SK-N-SH (cell line): ENCODE results near the gene TEAD1. TPM values are rescaled to one million over a fixed set of nuclear protein-coding genes. Genes with fewer than 3 reads are reported as not detected.
A peak's percentile ranks its signal among the peaks of the same experiment; 100 is the strongest.

Experiments
- CTCF ChIA-PET: fragments of 300-600, 350-600 bp; formaldehyde crosslinking; extraction: SDS; loops from one replicate; lab custom pipeline; 2021; lab: Yijun Ruan, JAX
- POLR2A ChIA-PET: fragments of 350-600 bp; sonication (Branson Sonifier 250); formaldehyde crosslinking; extraction: SDS; loops from one replicate; lab custom pipeline; 2020; ENCODE audit warnings: antibody characterized with exemption, inconsistent platforms; lab: Yijun Ruan, JAX
- DNase-seq: peaks from one replicate; pipeline ENCODE4 v3.0.0; 2012
- H2AFZ ChIP-seq: fragments of 200-600 bp; sonication (generic); 2 replicates; pipeline ENCODE4 v1.8.1; 2016; ENCODE audit warnings: antibody characterized with exemption, mild to moderate bottlenecking, low read depth
- H3F3A ChIP-seq: fragments of 200-600 bp; sonication (generic); replicated peaks from 2 replicates; pipeline ENCODE3; 2016; ENCODE audit warnings: antibody characterized with exemption, mild to moderate bottlenecking; ENCODE audit not compliant: insufficient read depth
- H3K27ac ChIP-seq, 2 experiments: fragments of 200-500 bp in 1 of 2; fragments of 200-600 bp in 1 of 2; sonication (Bioruptor generic) in 1 of 2; sonication (generic), shearing (Covaris generic) in 1 of 2; 2 replicates each; pipeline versions ENCODE4 v1.5.1 to v1.6.1; 2014 to 2016; ENCODE audit warnings: low read depth in 2 of 2, inconsistent platforms in 1 of 2, low read length in 1 of 2, mild to moderate bottlenecking in 1 of 2, mixed read lengths in 1 of 2
- H3K27me3 ChIP-seq: fragments of 200-600 bp; sonication (generic), shearing (Covaris generic); 2 replicates; pipeline ENCODE4 v1.6.1; 2016; ENCODE audit warnings: mixed run types; ENCODE audit not compliant: insufficient read depth
- H3K36me3 ChIP-seq, 2 experiments: fragments of 200-500 bp in 1 of 2; fragments of 200-600 bp in 1 of 2; sonication (Bioruptor generic) in 1 of 2; sonication (generic) in 1 of 2; replicated peaks in 1 of 2; 2 replicates each; pipeline versions ENCODE3 to v1.5.1; 2014 to 2016; ENCODE audit warnings: low read length in 1 of 2, mild to moderate bottlenecking in 1 of 2; ENCODE audit not compliant: insufficient read depth in 2 of 2, control insufficient read depth in 1 of 2
- H3K4me1 ChIP-seq, 2 experiments: fragments of 200-500 bp in 1 of 2; fragments of 200-600 bp in 1 of 2; sonication (Bioruptor generic) in 1 of 2; sonication (generic), shearing (Covaris generic) in 1 of 2; 2 replicates each; pipeline versions ENCODE4 v1.5.1 to v1.6.1; 2014 to 2016; ENCODE audit warnings: low read depth in 1 of 2, low read length in 1 of 2, mixed run types in 1 of 2; ENCODE audit not compliant: insufficient read depth in 2 of 2, control insufficient read depth in 1 of 2
- H3K4me2 ChIP-seq: fragments of 200-600 bp; sonication (generic), shearing (Covaris generic); 2 replicates; pipeline ENCODE4 v1.6.1; 2017; ENCODE audit warnings: mixed run types
- H3K4me3 ChIP-seq, 2 experiments: fragments of 200-500 bp in 1 of 2; fragments of 200-600 bp in 1 of 2; sonication (Bioruptor generic) in 1 of 2; sonication (generic), shearing (Covaris generic) in 1 of 2; 2 replicates each; pipeline versions ENCODE4 v1.5.1 to v1.8.1; 2014 to 2016; ENCODE audit warnings: low read depth in 2 of 2, inconsistent platforms in 1 of 2, low read length in 1 of 2, mild to moderate bottlenecking in 1 of 2, mixed read lengths in 1 of 2, moderate library complexity in 1 of 2
- H3K79me2 ChIP-seq: fragments of 200-600 bp; sonication (generic); 2 replicates; pipeline ENCODE4 v1.8.1; 2017; ENCODE audit warnings: mild to moderate bottlenecking; ENCODE audit not compliant: insufficient read depth
- H3K9ac ChIP-seq: fragments of 200-600 bp; sonication (generic); 2 replicates; pipeline ENCODE4 v1.6.1; 2017; ENCODE audit warnings: mixed run types
- H3K9me2 ChIP-seq: fragments of 200-600 bp; sonication (generic); 2 replicates; pipeline ENCODE4 v1.6.1; 2017; ENCODE audit warnings: mixed run types
- H3K9me3 ChIP-seq: fragments of 200-600 bp; sonication (generic); 2 replicates; pipeline ENCODE4 v1.6.1; 2017; ENCODE audit warnings: mixed run types, mild to moderate bottlenecking, moderate library complexity
- H4K20me1 ChIP-seq: fragments of 200-600 bp; sonication (generic); 2 replicates; pipeline ENCODE4 v1.6.1; 2017; ENCODE audit warnings: mild to moderate bottlenecking, mixed run types; ENCODE audit not compliant: insufficient read depth
- ELF1 ChIP-seq: IDR thresholded peaks from 2 replicates; pipeline ENCODE4 v1.4.0; 2012
- EZH2phosphoT487 ChIP-seq: fragments of 200-600 bp; sonication (generic); IDR thresholded peaks from 2 replicates; pipeline ENCODE4 v1.6.1; 2017; ENCODE audit warnings: low read depth, mixed run types, mild to moderate bottlenecking, antibody characterized with exemption, moderate library complexity, borderline replicate concordance
- FOXM1 ChIP-seq: IDR thresholded peaks from 2 replicates; pipeline ENCODE4 v1.4.0; 2012; ENCODE audit warnings: low read depth, mild to moderate bottlenecking
- GABPA ChIP-seq: IDR thresholded peaks from 2 replicates; pipeline ENCODE4 v1.4.0; 2012; ENCODE audit warnings: low read depth, mild to moderate bottlenecking
- GATA2 ChIP-seq: sonication (generic); formaldehyde crosslinking; IDR thresholded peaks from 2 replicates; pipeline ENCODE4 v1.5.0; 2020; ENCODE audit warnings: mild to moderate bottlenecking, missing genetic modification reagents
- JUND ChIP-seq: IDR thresholded peaks from 2 replicates; pipeline ENCODE4 v1.4.0; 2012
- MEF2A ChIP-seq: IDR thresholded peaks from 2 replicates; pipeline ENCODE4 v1.4.0; 2012; ENCODE audit warnings: low read depth, borderline replicate concordance
- MXI1 ChIP-seq: IDR thresholded peaks from 2 replicates; pipeline ENCODE4 v1.6.1; 2012; ENCODE audit warnings: mild to moderate bottlenecking, low read depth, low read length, improper control_type of control experiment
- NRF1 ChIP-seq: IDR thresholded peaks from 2 replicates; pipeline ENCODE4 v1.6.1; 2012; ENCODE audit warnings: low read depth, mild to moderate bottlenecking, low read length
- RAD21 ChIP-seq: IDR thresholded peaks from 2 replicates; pipeline ENCODE4 v1.6.1; 2012; ENCODE audit warnings: mild to moderate bottlenecking, low read length
- RCOR1 ChIP-seq: fragments of 150-350 bp; IDR thresholded peaks from 2 replicates; pipeline ENCODE4 v1.6.1; 2017; ENCODE audit warnings: antibody characterized with exemption, low read length
- RFX5 ChIP-seq: IDR thresholded peaks from 2 replicates; pipeline ENCODE4 v1.6.1; 2012; ENCODE audit warnings: mild to moderate bottlenecking, improper control_type of control experiment, low read length
- TAF1 ChIP-seq: IDR thresholded peaks from 2 replicates; pipeline ENCODE4 v1.6.1; 2012; ENCODE audit warnings: low read depth, mild to moderate bottlenecking, low read length, moderate library complexity, borderline replicate concordance
- TCF12 ChIP-seq: IDR thresholded peaks from 2 replicates; pipeline ENCODE4 v1.4.0; 2012
- TEAD4 ChIP-seq: IDR thresholded peaks from 2 replicates; pipeline ENCODE4 v1.4.0; 2012; ENCODE audit warnings: mild to moderate bottlenecking, borderline replicate concordance; ENCODE audit not compliant: insufficient read depth
- YY1 ChIP-seq: IDR thresholded peaks from 2 replicates; pipeline ENCODE4 v1.4.0; 2012; ENCODE audit warnings: low read depth, mild to moderate bottlenecking
- WGBS: methylation state at CpG from one replicate; pipeline ENCODE4 v1.1.6; 2017; ENCODE audit warnings: low lambda C conversion rate; 5-methylcytosine and 5-hydroxymethylcytosine counted together
- polyA plus RNA-seq, 3 experiments: library from polyadenylated mRNA; depleted of rRNA; stranded (reverse); fragments of >200 nt; gene quantifications; 2 replicates each; pipeline ENCODE4 v1.2.3, GENCODE V29; 2012
- TF ChIP-seq, protein P1 (sequence below): IDR thresholded peaks from 2 replicates; pipeline ENCODE4 v1.4.0; 2012; ENCODE audit warnings: low read depth, borderline replicate concordance
- TF ChIP-seq, protein P2 (sequence below): fragments of 200-600 bp; sonication (generic); IDR thresholded peaks from 2 replicates; pipeline ENCODE4 v1.6.1; 2017; ENCODE audit warnings: antibody characterized with exemption, mild to moderate bottlenecking, moderate library complexity
- TF ChIP-seq, protein P3 (sequence below): IDR thresholded peaks from 2 replicates; pipeline ENCODE4 v1.4.0; 2012; ENCODE audit warnings: low read depth
- TF ChIP-seq, protein P4 (sequence below): fragments of 150-350 bp; IDR thresholded peaks from 2 replicates; pipeline ENCODE4 v1.6.1; 2016; ENCODE audit warnings: mild to moderate bottlenecking, low read depth, low read length

Gene TEAD1
- polyA plus RNA-seq, 1 of the 3 experiments (the other 2 are of a cell fraction): 31.2 TPM

DNA sequence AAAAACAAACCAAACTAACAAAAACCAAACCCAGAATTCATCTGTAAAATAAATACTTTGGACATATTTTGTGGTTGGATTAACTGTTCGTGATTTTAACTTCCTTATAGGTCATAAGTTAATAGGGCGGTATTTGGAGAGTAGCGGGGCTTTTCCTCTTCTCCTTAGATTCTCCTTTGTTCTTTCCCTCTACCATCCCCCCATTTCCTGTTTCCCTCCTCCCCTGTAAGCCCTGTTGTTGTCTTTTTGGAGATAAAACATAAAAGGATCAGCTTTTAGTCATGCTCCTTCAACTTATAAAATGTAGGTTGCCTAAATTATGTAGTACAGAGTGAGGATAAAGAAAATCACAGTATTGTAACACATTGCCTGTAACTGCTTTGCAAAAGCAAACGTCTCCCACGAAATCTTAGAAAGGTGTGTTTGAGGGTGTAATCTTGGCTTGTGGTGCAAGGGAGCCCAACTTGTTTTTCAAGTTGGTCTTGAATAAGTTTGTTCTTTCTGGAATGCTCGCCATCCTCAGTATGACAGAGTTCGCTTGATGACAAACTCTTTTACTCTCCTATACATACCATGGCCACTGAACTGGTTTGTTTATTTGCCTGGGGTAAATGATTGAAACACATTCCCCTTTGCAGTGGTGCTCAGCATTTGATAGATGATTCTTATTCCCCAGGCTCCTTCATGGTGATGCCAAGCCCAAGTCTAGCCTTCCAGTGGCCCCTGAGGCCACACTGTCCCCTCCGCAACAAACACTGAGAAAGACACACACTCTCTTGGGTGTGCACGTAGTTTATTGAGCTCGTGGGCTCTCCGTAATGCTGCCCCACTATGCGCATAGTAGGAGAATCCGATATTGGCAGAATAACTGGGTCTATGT lies 49.4 kb downstream of the TEAD1 start:
- no peaks in the 10 kb centered on the region for H3K9me3 ChIP-seq
- POLR2A ChIA-PET: no interaction called here
- H2AFZ ChIP-seq: no peak overlapping the region
- peaks cover 100% of the 10 kb centered on the region for H3K79me2 ChIP-seq
- H3K27ac ChIP-seq: peak overlapping the region; percentile 60 to 89
- H3K27me3 ChIP-seq: no peaks in the 10 kb centered on the region
- CTCF ChIA-PET: interaction anchor here (1.0 to 1.2 kb wide), 5 partner anchors 17 to 436 kb away, joined by 3 read pairs; no protein-coding TSS in a partner anchor
- no peak overlapping the region for H3K4me3 ChIP-seq
- H3K4me1 ChIP-seq: peaks cover 50 to 62% of the 10 kb centered on the region in 2 experiments
- no peak for TF ChIP-seq GATA2
- TF ChIP-seq, protein P1, sequence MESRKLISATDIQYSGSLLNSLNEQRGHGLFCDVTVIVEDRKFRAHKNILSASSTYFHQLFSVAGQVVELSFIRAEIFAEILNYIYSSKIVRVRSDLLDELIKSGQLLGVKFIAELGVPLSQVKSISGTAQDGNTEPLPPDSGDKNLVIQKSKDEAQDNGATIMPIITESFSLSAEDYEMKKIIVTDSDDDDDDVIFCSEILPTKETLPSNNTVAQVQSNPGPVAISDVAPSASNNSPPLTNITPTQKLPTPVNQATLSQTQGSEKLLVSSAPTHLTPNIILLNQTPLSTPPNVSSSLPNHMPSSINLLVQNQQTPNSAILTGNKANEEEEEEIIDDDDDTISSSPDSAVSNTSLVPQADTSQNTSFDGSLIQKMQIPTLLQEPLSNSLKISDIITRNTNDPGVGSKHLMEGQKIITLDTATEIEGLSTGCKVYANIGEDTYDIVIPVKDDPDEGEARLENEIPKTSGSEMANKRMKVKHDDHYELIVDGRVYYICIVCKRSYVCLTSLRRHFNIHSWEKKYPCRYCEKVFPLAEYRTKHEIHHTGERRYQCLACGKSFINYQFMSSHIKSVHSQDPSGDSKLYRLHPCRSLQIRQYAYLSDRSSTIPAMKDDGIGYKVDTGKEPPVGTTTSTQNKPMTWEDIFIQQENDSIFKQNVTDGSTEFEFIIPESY: no peak
- no peak overlapping the region for H3K9ac ChIP-seq
- 61% methylated on average over 11 of the region's 13 CpGs for WGBS
- no peaks in the 10 kb centered on the region for H3K9me2 ChIP-seq
- H4K20me1 ChIP-seq: peaks cover 70% of the 10 kb centered on the region
- H3F3A ChIP-seq: peaks cover 26% of the 10 kb centered on the region
- DNase-seq: no peak
- H3K4me2 ChIP-seq: peak overlapping the region; percentile 50; the same call in 1 of the 2 replicates
- H3K36me3 ChIP-seq: no peaks in the 10 kb centered on the region

DNA sequence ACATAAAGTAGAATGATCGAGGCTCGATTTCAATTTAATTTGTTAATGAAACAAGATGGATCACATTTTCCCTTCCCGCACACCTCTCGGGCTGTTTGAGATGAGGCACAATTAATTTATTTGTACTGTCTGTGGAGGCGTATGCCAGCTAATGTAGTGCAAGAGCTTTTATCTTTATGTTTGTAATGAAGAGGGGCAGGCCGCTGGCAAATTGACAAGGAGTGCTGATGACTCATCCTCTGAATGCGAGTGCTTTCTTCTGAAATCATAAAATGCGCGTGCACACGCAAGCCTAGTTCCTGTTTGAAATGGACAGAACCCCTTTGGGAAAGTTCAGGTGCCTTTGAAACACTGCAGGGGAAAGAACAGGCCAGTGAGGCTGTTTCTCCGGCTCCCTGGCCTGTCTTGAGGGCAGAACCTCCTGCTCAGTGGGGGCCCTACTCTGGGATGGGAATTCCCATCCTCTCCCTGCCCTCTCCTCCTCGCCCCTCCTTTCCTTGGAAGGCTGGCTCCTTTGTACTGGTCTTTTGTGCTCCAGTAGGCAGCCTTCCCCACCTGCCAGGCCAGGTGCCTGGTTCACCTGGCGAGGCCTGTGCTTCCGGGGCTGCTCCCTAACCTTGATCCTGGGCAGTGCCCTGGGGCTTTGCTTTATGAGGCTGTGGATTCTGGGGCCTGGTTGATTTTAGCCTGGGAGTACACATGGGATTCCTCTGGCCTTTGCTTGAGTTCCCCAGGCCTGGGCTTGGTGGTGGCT lies 50.3 kb downstream of the TEAD1 start:
- ChIA-PET CTCF (interaction anchor here (1.0 to 1.2 kb wide), 4 partner anchors 18 to 437 kb away, joined by 3 read pairs; no protein-coding TSS in a partner anchor), POLR2A (no interaction called here)
- Histone ChIP-seq H3K79me2 (peaks cover 100% of the 10 kb centered on the region), H2AFZ (no peak overlapping the region), H3K27me3 (no peaks in the 10 kb centered on the region), H3K9me2 (no peaks in the 10 kb centered on the region), H3F3A (peaks cover 26% of the 10 kb centered on the region), H4K20me1 (peaks cover 72% of the 10 kb centered on the region), H3K4me1 (peaks cover 53 to 59% of the 10 kb centered on the region in 2 experiments), H3K27ac (peak overlapping the region; percentile 60 to 89), H3K9ac (peak overlapping the region; percentile 38; the same call in 1 of the 2 replicates), H3K4me2 (peak overlapping the region; percentile 50; the same call in 1 of the 2 replicates), H3K36me3 (no peaks in the 10 kb centered on the region), H3K4me3 (no peak overlapping the region; a peak in 2 of 4 replicates), H3K9me3 (no peaks in the 10 kb centered on the region)
- 8% methylated on average over 13 of the region's 14 CpGs for WGBS
- DNase-seq: peak; percentile 48
- TF ChIP-seq GATA2 (peak; percentile 60), TEAD4 (peak; percentile 66; the same call in 1 of the 2 replicates), TAF1 (no peak), GABPA (no peak), RCOR1 (peak; percentile 53), RAD21 (no peak; the same call in 1 of the 2 replicates), TCF12 (peak; percentile 63), MEF2A (no peak), NRF1 (no peak), JUND (peak; percentile 96), MXI1 (no peak), EZH2phosphoT487 (no peak), FOXM1 (peak; percentile 78), RFX5 (no peak), ELF1 (0 out of 2 replicates have a peak, but pooled peaks have one; percentile 39), YY1 (no peak)
- TF ChIP-seq, protein P2, sequence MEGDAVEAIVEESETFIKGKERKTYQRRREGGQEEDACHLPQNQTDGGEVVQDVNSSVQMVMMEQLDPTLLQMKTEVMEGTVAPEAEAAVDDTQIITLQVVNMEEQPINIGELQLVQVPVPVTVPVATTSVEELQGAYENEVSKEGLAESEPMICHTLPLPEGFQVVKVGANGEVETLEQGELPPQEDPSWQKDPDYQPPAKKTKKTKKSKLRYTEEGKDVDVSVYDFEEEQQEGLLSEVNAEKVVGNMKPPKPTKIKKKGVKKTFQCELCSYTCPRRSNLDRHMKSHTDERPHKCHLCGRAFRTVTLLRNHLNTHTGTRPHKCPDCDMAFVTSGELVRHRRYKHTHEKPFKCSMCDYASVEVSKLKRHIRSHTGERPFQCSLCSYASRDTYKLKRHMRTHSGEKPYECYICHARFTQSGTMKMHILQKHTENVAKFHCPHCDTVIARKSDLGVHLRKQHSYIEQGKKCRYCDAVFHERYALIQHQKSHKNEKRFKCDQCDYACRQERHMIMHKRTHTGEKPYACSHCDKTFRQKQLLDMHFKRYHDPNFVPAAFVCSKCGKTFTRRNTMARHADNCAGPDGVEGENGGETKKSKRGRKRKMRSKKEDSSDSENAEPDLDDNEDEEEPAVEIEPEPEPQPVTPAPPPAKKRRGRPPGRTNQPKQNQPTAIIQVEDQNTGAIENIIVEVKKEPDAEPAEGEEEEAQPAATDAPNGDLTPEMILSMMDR: no peak
- TF ChIP-seq, protein P3, sequence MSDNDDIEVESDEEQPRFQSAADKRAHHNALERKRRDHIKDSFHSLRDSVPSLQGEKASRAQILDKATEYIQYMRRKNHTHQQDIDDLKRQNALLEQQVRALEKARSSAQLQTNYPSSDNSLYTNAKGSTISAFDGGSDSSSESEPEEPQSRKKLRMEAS: peak; percentile 65; the same call in 1 of the 2 replicates
- TF ChIP-seq, protein P4, sequence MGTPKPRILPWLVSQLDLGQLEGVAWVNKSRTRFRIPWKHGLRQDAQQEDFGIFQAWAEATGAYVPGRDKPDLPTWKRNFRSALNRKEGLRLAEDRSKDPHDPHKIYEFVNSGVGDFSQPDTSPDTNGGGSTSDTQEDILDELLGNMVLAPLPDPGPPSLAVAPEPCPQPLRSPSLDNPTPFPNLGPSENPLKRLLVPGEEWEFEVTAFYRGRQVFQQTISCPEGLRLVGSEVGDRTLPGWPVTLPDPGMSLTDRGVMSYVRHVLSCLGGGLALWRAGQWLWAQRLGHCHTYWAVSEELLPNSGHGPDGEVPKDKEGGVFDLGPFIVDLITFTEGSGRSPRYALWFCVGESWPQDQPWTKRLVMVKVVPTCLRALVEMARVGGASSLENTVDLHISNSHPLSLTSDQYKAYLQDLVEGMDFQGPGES: no peak
